ENCODE results near the gene TIMP1. TPM values are rescaled to one million over a fixed set of nuclear protein-coding genes. Genes with fewer than 3 reads are reported as not detected.

Gene TIMP1
- total and polyA plus RNA-seq, 2 experiments from 2014 or later: 39.0 to 117 TPM

GRCh38 chrX:47629419-47630200 lies 47.4 kb downstream of the TIMP1 start, which contains the start of gene CFP:
TSS of gene CFP (minus strand) at chrX:47629930. CDS start at chrX:47629844, 86 bp downstream.
- Histone ChIP-seq H2AFZ (no peak within 1 kb of the TSS), H3K36me3 (ENCODE audit: insufficient read depth) (no peaks in the 10 kb centered on the region), H3K79me2 (replicated peaks; ENCODE audit: insufficient read depth) (no peaks in the 10 kb centered on the region), H3K27ac (ENCODE audit: low read depth) (no peak within 1 kb of the TSS), H3K4me2 (no peak within 1 kb of the TSS), H4K20me1 (replicated peaks; ENCODE audit: insufficient read depth) (no peaks in the 10 kb centered on the region), H3K27me3 (ENCODE audit: insufficient read depth) (no peaks in the 10 kb centered on the region), H3K9me2 (ENCODE audit: insufficient read depth) (no peaks in the 10 kb centered on the region), H3K4me1 (ENCODE audit: insufficient read depth) (peaks cover 5% of the 10 kb centered on the region; the same call in 1 of the 2 replicates), H3K4me3 (no peak within 1 kb of the TSS), H3F3A (replicated peaks; ENCODE audit: low read depth) (no peaks in the 10 kb centered on the region)
- Mint-ChIP-seq H3K9me3 (no peaks in the 10 kb centered on the region), H3K4me1 (peaks cover 15% of the 10 kb centered on the region), H3K27ac (peak within 1 kb of the TSS; percentile 76; the same call in 1 of the 2 replicates), H3K27me3 (ENCODE audit: insufficient read depth, low read depth, poor library complexity) (peaks cover 2% of the 10 kb centered on the region), H3K4me3 (no peak within 1 kb of the TSS), H3K36me3 (ENCODE audit: low read depth) (no peaks in the 10 kb centered on the region)
- peak; percentile 20 for DNase-seq (ENCODE audit: low spot score)
- TF ChIP-seq CREB1 (CRISPR knock-in tag; IDR thresholded peaks at IDR 0.05; ENCODE audit: low read depth) (no peak), ZNF114 (CRISPR knock-in tag; IDR thresholded peaks at IDR 0.05) (no peak), REST (IDR thresholded peaks at IDR 0.05; ENCODE audit: unreplicated experiment) (no peak), EZH2 (IDR thresholded peaks at IDR 0.05; ENCODE audit: low read depth, unreplicated experiment) (no peak), JUNB (IDR thresholded peaks at IDR 0.05; ENCODE audit: unreplicated experiment) (no peak), ETS1 (IDR thresholded peaks at IDR 0.05) (no peak), CTCF (conservative IDR thresholded peaks at IDR 0.05; ENCODE audit: low read depth in 2 of 2) (no peak), STAT1 (IDR thresholded peaks at IDR 0.05; ENCODE audit: unreplicated experiment) (no peak), EZH2phosphoT487 (IDR thresholded peaks at IDR 0.05; ENCODE audit: unreplicated experiment) (no peak), POLR2AphosphoS5 (IDR thresholded peaks at IDR 0.05; ENCODE audit: low read depth) (no peak), ZNF331 (CRISPR knock-in tag; IDR thresholded peaks at IDR 0.05; ENCODE audit: low read depth) (no peak), ZNF462 (CRISPR knock-in tag; IDR thresholded peaks at IDR 0.05) (no peak), NANOG (IDR thresholded peaks at IDR 0.05; ENCODE audit: borderline replicate concordance) (no peak)
- ATAC-seq: peak; percentile 65

Data from GM23338 (cell line).